Measurements from ENCODE around the gene SLC16A5. TPM values are rescaled to one million over a fixed set of nuclear protein-coding genes. Genes with fewer than 3 reads are reported as not detected.

Gene SLC16A5
- total RNA-seq, 1 donor from 2014 or later = 7.1 TPM

GRCh38 chr17:75088465-75089417, 987 bp downstream of the SLC16A5 start:
- no peak overlapping the region for H3K9ac ChIP-seq (ENCODE audit: low read length)
- H3K4me2 ChIP-seq (ENCODE audit: low read length) = peak overlapping the region; percentile 85
- H3K27ac ChIP-seq (ENCODE audit: low read depth, low read length) = no peak overlapping the region
- H3K27me3 Mint-ChIP-seq (ENCODE audit: low read depth, unreplicated experiment) = no peaks in the 10 kb centered on the region
- no peaks in the 10 kb centered on the region for H3K79me2 ChIP-seq (ENCODE audit: insufficient read depth, low read length)
- H3K27ac Mint-ChIP-seq (ENCODE audit: unreplicated experiment) = peak overlapping the region; percentile 63
- H2AFZ ChIP-seq (ENCODE audit: low read depth, low read length) = peak overlapping the region; percentile 84
- no peak for TF ChIP-seq EZH2 (IDR thresholded peaks at IDR 0.05; ENCODE audit: insufficient read depth, low read length)
- TF ChIP-seq CTCF (IDR thresholded peaks at IDR 0.05; ENCODE audit: insufficient read depth, low read depth, low read length) = no peak
- no peaks in the 10 kb centered on the region for H4K20me1 ChIP-seq (ENCODE audit: insufficient read depth, low read length)
- no peak overlapping the region for H3K4me3 ChIP-seq (ENCODE audit: insufficient read depth, low read depth, low read length)
- no peaks in the 10 kb centered on the region for H3K27me3 ChIP-seq (ENCODE audit: insufficient read depth, low read length)
- H3K36me3 ChIP-seq (ENCODE audit: insufficient read depth, low read length) = no peaks in the 10 kb centered on the region
- no peak for FAIRE-seq
- no peaks in the 10 kb centered on the region for H3K9me3 Mint-ChIP-seq (ENCODE audit: unreplicated experiment)
- no peaks in the 10 kb centered on the region for H3K9me3 ChIP-seq (ENCODE audit: insufficient read depth, low read depth, low read length)
- H3K4me3 Mint-ChIP-seq (ENCODE audit: unreplicated experiment) = peak overlapping the region; percentile 83
- peaks cover 26% of the 10 kb centered on the region for H3K4me1 ChIP-seq (ENCODE audit: insufficient read depth, low read length)
- peaks cover 2% of the 10 kb centered on the region for H3K36me3 Mint-ChIP-seq (ENCODE audit: low read depth, unreplicated experiment)
- no peak for DNase-seq (ENCODE audit: low read depth)
- peaks cover 41% of the 10 kb centered on the region for H3K4me1 Mint-ChIP-seq (ENCODE audit: low read depth, unreplicated experiment)

- Histone ChIP-seq H4K20me1 (ENCODE audit: insufficient read depth, low read length) (no peaks in the 10 kb centered on the region), H3K79me2 (ENCODE audit: insufficient read depth, low read length) (no peaks in the 10 kb centered on the region), H2AFZ (ENCODE audit: low read depth, low read length) (no peak overlapping the region), H3K4me2 (ENCODE audit: low read length) (no peak overlapping the region), H3K27me3 (ENCODE audit: insufficient read depth, low read length) (no peaks in the 10 kb centered on the region), H3K4me3 (ENCODE audit: insufficient read depth, low read depth, low read length) (no peak overlapping the region), H3K9ac (ENCODE audit: low read length) (no peak overlapping the region), H3K36me3 (ENCODE audit: insufficient read depth, low read length) (no peaks in the 10 kb centered on the region), H3K27ac (ENCODE audit: low read depth, low read length) (no peak overlapping the region), H3K4me1 (ENCODE audit: insufficient read depth, low read length) (peaks cover 29% of the 10 kb centered on the region), H3K9me3 (ENCODE audit: insufficient read depth, low read depth, low read length) (no peaks in the 10 kb centered on the region)
- no peak overlapping the region for H3K27ac Mint-ChIP-seq (ENCODE audit: unreplicated experiment)
- peaks cover 35% of the 10 kb centered on the region for H3K4me1 Mint-ChIP-seq (ENCODE audit: low read depth, unreplicated experiment)
- TF ChIP-seq EZH2 (IDR thresholded peaks at IDR 0.05; ENCODE audit: insufficient read depth, low read length) = no peak
- TF ChIP-seq CTCF (IDR thresholded peaks at IDR 0.05; ENCODE audit: insufficient read depth, low read depth, low read length) = no peak
- no peaks in the 10 kb centered on the region for H3K9me3 Mint-ChIP-seq (ENCODE audit: unreplicated experiment)
- H3K4me3 Mint-ChIP-seq (ENCODE audit: unreplicated experiment) = no peak overlapping the region
- FAIRE-seq (no peak), DNase-seq (ENCODE audit: low read depth) (no peak)
- H3K27me3 Mint-ChIP-seq (ENCODE audit: low read depth, unreplicated experiment) = no peaks in the 10 kb centered on the region
- H3K36me3 Mint-ChIP-seq (ENCODE audit: low read depth, unreplicated experiment) = peaks cover 2% of the 10 kb centered on the region
These were observed 3.4 kb downstream of the SLC16A5 start for GRCh38 chr17:75090871-75091854.

Data from astrocyte (in vitro differentiated cells and primary cell).